GM23338 (cell line): ENCODE measurements around the gene CDKN3. TPM values are rescaled to one million over a fixed set of nuclear protein-coding genes. Genes with fewer than 3 reads are reported as not detected.

Experiments used
- ATAC-seq: fragments of 200-7000 bp; cut with Tn5 transposase; 3 replicates; pipeline ENCODE4 v1.9.1; 2020
- DNase-seq: peaks from one replicate; pipeline ENCODE4 v3.0.0-alpha.2; 2015; ENCODE audit warnings: low spot score
- H2AFZ ChIP-seq: fragments of 200-600 bp; sonication (generic); 2 replicates; pipeline ENCODE4 v1.8.0; 2016; ENCODE audit warnings: antibody characterized with exemption, mild to moderate bottlenecking, moderate library complexity
- H3F3A ChIP-seq: fragments of 200-600 bp; sonication (generic); replicated peaks from 2 replicates; pipeline ENCODE4 v1.8.0; 2017; ENCODE audit warnings: antibody characterized with exemption, mixed run types, low read depth
- H3K27ac ChIP-seq: fragments of 200-600 bp; sonication (generic); 2 replicates; pipeline ENCODE4 v1.6.1; 2016; ENCODE audit warnings: low read depth
- H3K27me3 ChIP-seq: fragments of 200-600 bp; sonication (generic); 2 replicates; pipeline ENCODE4 v1.8.0; 2016; ENCODE audit warnings: mild to moderate bottlenecking, mixed run types, moderate library complexity; ENCODE audit not compliant: insufficient read depth
- H3K36me3 ChIP-seq: fragments of 200-600 bp; sonication (generic); 2 replicates; pipeline ENCODE4 v1.8.0; 2016; ENCODE audit warnings: mild to moderate bottlenecking; ENCODE audit not compliant: insufficient read depth
- H3K4me1 ChIP-seq: fragments of 200-600 bp; sonication (generic); 2 replicates; pipeline ENCODE4 v1.8.0; 2016; ENCODE audit warnings: mild to moderate bottlenecking, moderate library complexity; ENCODE audit not compliant: insufficient read depth
- H3K4me2 ChIP-seq: fragments of 200-600 bp; sonication (generic); 2 replicates; pipeline ENCODE4 v1.7.1; 2017; ENCODE audit warnings: mixed run types
- H3K4me3 ChIP-seq: fragments of 200-600 bp; sonication (generic); 2 replicates; pipeline ENCODE4 v1.6.1; 2016; ENCODE audit warnings: mixed run types
- H3K79me2 ChIP-seq: fragments of 200-600 bp; sonication (generic); replicated peaks from 2 replicates; pipeline ENCODE4 v1.8.0; 2017; ENCODE audit warnings: mild to moderate bottlenecking; ENCODE audit not compliant: insufficient read depth
- H3K9me2 ChIP-seq: fragments of 200-600 bp; sonication (generic); 2 replicates; pipeline ENCODE4 v1.8.0; 2017; ENCODE audit not compliant: insufficient read depth
- H4K20me1 ChIP-seq: fragments of 200-600 bp; sonication (generic); replicated peaks from 2 replicates; pipeline ENCODE4 v1.8.0; 2017; ENCODE audit warnings: mild to moderate bottlenecking; ENCODE audit not compliant: insufficient read depth
- H3K27ac Mint-ChIP-seq: 2 replicates; pipeline ENCODE4 v1.8.0; 2020; ENCODE audit warnings: inconsistent platforms, mild to moderate bottlenecking, moderate library complexity, mixed read lengths
- H3K27me3 Mint-ChIP-seq: 3 replicates; pipeline ENCODE4 v1.8.0; 2022; ENCODE audit warnings: low read depth, mild to moderate bottlenecking, moderate library complexity, mixed read lengths, inconsistent platforms; ENCODE audit not compliant: insufficient read depth, poor library complexity
- H3K36me3 Mint-ChIP-seq: 3 replicates; pipeline ENCODE4 v1.8.0; 2021; ENCODE audit warnings: low read depth, mild to moderate bottlenecking, inconsistent platforms, moderate library complexity, mixed read lengths
- H3K4me1 Mint-ChIP-seq: 3 replicates; pipeline ENCODE4 v1.8.0; 2020; ENCODE audit warnings: mild to moderate bottlenecking, inconsistent platforms, mixed read lengths
- H3K4me3 Mint-ChIP-seq: 3 replicates; pipeline ENCODE4 v1.8.0; 2021; ENCODE audit warnings: moderate library complexity, mild to moderate bottlenecking, inconsistent platforms, mixed read lengths
- H3K9me3 Mint-ChIP-seq: 3 replicates; pipeline ENCODE4 v1.8.0; 2020; ENCODE audit warnings: moderate library complexity, mild to moderate bottlenecking, inconsistent platforms, mixed read lengths
- CREB1 ChIP-seq: fragments of 250-450 bp; sonication (Bioruptor Pico); IDR thresholded peaks from 2 replicates; pipeline ENCODE4 v1.5.0; 2020; ENCODE audit warnings: low read depth, mild to moderate bottlenecking, moderate library complexity
- EZH2 ChIP-seq: fragments of 200-600 bp; sonication (generic); IDR thresholded peaks from one replicate; pipeline ENCODE4 v1.8.0; 2017; ENCODE audit warnings: antibody characterized with exemption, mild to moderate bottlenecking, low read depth; ENCODE audit not compliant: unreplicated experiment
- JUNB ChIP-seq: IDR thresholded peaks from one replicate; pipeline ENCODE4 v1.6.1; 2016; ENCODE audit warnings: antibody characterized with exemption; ENCODE audit not compliant: unreplicated experiment
- NANOG ChIP-seq: IDR thresholded peaks from 2 replicates; pipeline ENCODE4 v1.6.1; 2016; ENCODE audit warnings: antibody characterized with exemption, borderline replicate concordance
- POLR2AphosphoS5 ChIP-seq: IDR thresholded peaks from 2 replicates; pipeline ENCODE4 v1.6.1; 2016; ENCODE audit warnings: antibody characterized with exemption, low read depth
- STAT1 ChIP-seq: IDR thresholded peaks from one replicate; pipeline ENCODE4 v1.6.1; 2016; ENCODE audit warnings: antibody characterized with exemption; ENCODE audit not compliant: unreplicated experiment
- ZNF114 ChIP-seq: fragments of 250-450 bp; sonication (Bioruptor Pico); IDR thresholded peaks from 2 replicates; pipeline ENCODE4 v1.5.0; 2020; ENCODE audit warnings: mild to moderate bottlenecking, moderate library complexity
- ZNF331 ChIP-seq: fragments of 250-450 bp; sonication (Bioruptor Pico); IDR thresholded peaks from 2 replicates; pipeline ENCODE4 v1.5.0; 2020; ENCODE audit warnings: low read depth, mild to moderate bottlenecking, moderate library complexity
- ZNF462 ChIP-seq: fragments of 250-450 bp; sonication (Bioruptor Pico); IDR thresholded peaks from 2 replicates; pipeline ENCODE4 v1.5.0; 2020; ENCODE audit warnings: mild to moderate bottlenecking, moderate library complexity
- polyA plus RNA-seq: library from polyadenylated mRNA; unstranded; fragments of >200 nt; fragmentation: Nextera tagmentation; extraction: Ambion mirVana; gene quantifications from 2 replicates; pipeline ENCODE4 v1.2.1, GENCODE V29; 2016
- total RNA-seq: library from RNA; depleted of rRNA; stranded (reverse); fragments of >200 nt; shearing (Covaris generic); gene quantifications from 2 replicates; pipeline ENCODE4 v1.2.3, GENCODE V29; 2014
- TF ChIP-seq, protein P1 (sequence below): IDR thresholded peaks from 2 replicates; pipeline ENCODE4 v1.6.1; 2016; ENCODE audit warnings: antibody characterized with exemption
- TF ChIP-seq, protein P2 (sequence below), 2 experiments: fragments of 200-600 bp in 1 of 2; sonication (generic) in 1 of 2; conservative IDR thresholded peaks; 2 replicates each; pipeline versions ENCODE4 v1.5.1 to v1.6.1; 2016 to 2017; ENCODE audit warnings: antibody characterized with exemption in 2 of 2, low read depth in 2 of 2, mild to moderate bottlenecking in 2 of 2, moderate library complexity in 1 of 2

CDKN3 gene
- total and polyA plus RNA-seq, 2 experiments from 2014 or later, result 36.3 to 97.4 TPM

GRCh38 chr14:54427871-54428270 lies 31.1 kb downstream of the CDKN3 start (continued):
- no peak for TF ChIP-seq ZNF462
- no peak for TF ChIP-seq JUNB
- TF ChIP-seq STAT1, result no peak
- TF ChIP-seq EZH2, result no peak
- TF ChIP-seq, protein P1, sequence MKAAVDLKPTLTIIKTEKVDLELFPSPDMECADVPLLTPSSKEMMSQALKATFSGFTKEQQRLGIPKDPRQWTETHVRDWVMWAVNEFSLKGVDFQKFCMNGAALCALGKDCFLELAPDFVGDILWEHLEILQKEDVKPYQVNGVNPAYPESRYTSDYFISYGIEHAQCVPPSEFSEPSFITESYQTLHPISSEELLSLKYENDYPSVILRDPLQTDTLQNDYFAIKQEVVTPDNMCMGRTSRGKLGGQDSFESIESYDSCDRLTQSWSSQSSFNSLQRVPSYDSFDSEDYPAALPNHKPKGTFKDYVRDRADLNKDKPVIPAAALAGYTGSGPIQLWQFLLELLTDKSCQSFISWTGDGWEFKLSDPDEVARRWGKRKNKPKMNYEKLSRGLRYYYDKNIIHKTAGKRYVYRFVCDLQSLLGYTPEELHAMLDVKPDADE, result no peak
- TF ChIP-seq CREB1 (CRISPR knock-in tag), result no peak
- no peak for TF ChIP-seq ZNF114 (CRISPR knock-in tag)
- TF ChIP-seq ZNF331 (CRISPR knock-in tag), result no peak

DNA sequence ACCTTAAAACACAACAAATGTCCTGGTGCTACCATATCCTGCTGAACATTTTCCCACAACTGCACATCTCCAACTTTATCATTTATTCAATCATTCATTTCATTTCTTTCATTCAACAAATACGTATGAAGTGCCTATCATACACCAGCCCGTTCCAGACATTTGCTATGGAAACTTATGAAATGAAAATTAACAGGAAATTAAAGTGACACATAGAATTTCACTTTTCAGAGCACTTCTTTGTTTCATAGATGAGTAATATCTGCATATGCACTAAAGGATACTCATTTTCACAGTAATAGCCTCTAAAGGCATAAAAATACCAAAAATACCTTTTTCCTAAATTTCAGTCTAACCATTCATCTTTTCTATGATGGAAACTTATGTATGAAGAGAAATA lies 31.7 kb downstream of the CDKN3 start:
- Histone ChIP-seq H3K4me2 (no peak overlapping the region), H3K4me1 (peaks cover 11% of the 10 kb centered on the region; the same call in 1 of the 2 replicates), H3K79me2 (peaks cover 49% of the 10 kb centered on the region), H2AFZ (no peak overlapping the region), H4K20me1 (peaks cover 15% of the 10 kb centered on the region), H3K4me3 (no peak overlapping the region), H3K9me2 (no peaks in the 10 kb centered on the region), H3K27ac (no peak overlapping the region), H3K27me3 (no peaks in the 10 kb centered on the region), H3K36me3 (peaks cover 36% of the 10 kb centered on the region), H3F3A (no peaks in the 10 kb centered on the region)
- Mint-ChIP-seq H3K4me1 (peaks cover 13% of the 10 kb centered on the region), H3K9me3 (no peaks in the 10 kb centered on the region; the same call in 2 of the 3 replicates), H3K27ac (no peak overlapping the region), H3K36me3 (peaks cover 58% of the 10 kb centered on the region), H3K4me3 (no peak overlapping the region), H3K27me3 (peaks cover 2% of the 10 kb centered on the region)
- DNase-seq (no peak), ATAC-seq (no peak)
- TF ChIP-seq NANOG (no peak), POLR2AphosphoS5 (no peak), ZNF114 (CRISPR knock-in tag) (no peak), JUNB (no peak)
- TF ChIP-seq, protein P2, sequence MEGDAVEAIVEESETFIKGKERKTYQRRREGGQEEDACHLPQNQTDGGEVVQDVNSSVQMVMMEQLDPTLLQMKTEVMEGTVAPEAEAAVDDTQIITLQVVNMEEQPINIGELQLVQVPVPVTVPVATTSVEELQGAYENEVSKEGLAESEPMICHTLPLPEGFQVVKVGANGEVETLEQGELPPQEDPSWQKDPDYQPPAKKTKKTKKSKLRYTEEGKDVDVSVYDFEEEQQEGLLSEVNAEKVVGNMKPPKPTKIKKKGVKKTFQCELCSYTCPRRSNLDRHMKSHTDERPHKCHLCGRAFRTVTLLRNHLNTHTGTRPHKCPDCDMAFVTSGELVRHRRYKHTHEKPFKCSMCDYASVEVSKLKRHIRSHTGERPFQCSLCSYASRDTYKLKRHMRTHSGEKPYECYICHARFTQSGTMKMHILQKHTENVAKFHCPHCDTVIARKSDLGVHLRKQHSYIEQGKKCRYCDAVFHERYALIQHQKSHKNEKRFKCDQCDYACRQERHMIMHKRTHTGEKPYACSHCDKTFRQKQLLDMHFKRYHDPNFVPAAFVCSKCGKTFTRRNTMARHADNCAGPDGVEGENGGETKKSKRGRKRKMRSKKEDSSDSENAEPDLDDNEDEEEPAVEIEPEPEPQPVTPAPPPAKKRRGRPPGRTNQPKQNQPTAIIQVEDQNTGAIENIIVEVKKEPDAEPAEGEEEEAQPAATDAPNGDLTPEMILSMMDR (conservative IDR thresholded peaks at IDR 0.05; ENCODE audit: low read depth in 2 of 2), result no peak
